MM.1S (cell line): ENCODE results near the gene LTBP1.

ENCODE experiments used
- DNase-seq: peaks from one replicate; pipeline ENCODE4 v3.0.0-alpha.2; 2015
- H2AFZ ChIP-seq: fragments of 300-600 bp; sonication (generic); 2 replicates; pipeline ENCODE4 v1.6.0; 2016; ENCODE audit warnings: antibody characterized with exemption, low read length
- H3F3A ChIP-seq: fragments of 300-600 bp; sonication (generic); 2 replicates; pipeline ENCODE4 v1.6.1; 2016; ENCODE audit warnings: mild to moderate bottlenecking, antibody characterized with exemption, low read length, moderate library complexity, mixed read lengths; ENCODE audit not compliant: insufficient read depth
- H3K27ac ChIP-seq: fragments of 300-600 bp; sonication (generic); 2 replicates; pipeline ENCODE4 v1.5.1; 2016; ENCODE audit warnings: mild to moderate bottlenecking, low read length
- H3K27me3 ChIP-seq: fragments of 300-600 bp; sonication (generic); replicated peaks from 2 replicates; pipeline ENCODE4 v1.6.0; 2016; ENCODE audit warnings: low read length; ENCODE audit not compliant: insufficient read depth
- H3K36me3 ChIP-seq: fragments of 300-600 bp; sonication (generic); replicated peaks from 2 replicates; pipeline ENCODE4 v1.6.1; 2016; ENCODE audit warnings: mild to moderate bottlenecking, low read length, mixed read lengths; ENCODE audit not compliant: insufficient read depth
- H3K4me1 ChIP-seq: fragments of 300-600 bp; sonication (generic); 2 replicates; pipeline ENCODE4 v1.6.1; 2016; ENCODE audit warnings: low read length, mixed read lengths
- H3K4me2 ChIP-seq: fragments of 300-600 bp; sonication (generic); 2 replicates; pipeline ENCODE4 v1.6.0; 2016; ENCODE audit warnings: low read depth, low read length
- H3K4me3 ChIP-seq: fragments of 300-600 bp; sonication (generic); 2 replicates; pipeline ENCODE4 v1.5.1; 2016; ENCODE audit warnings: low read length, mixed read lengths
- H3K79me2 ChIP-seq: fragments of 300-600 bp; sonication (generic); 2 replicates; pipeline ENCODE4 v1.6.1; 2016; ENCODE audit warnings: mixed run types, low read length, mixed read lengths
- H3K9ac ChIP-seq: fragments of 300-600 bp; sonication (generic); 2 replicates; pipeline ENCODE4 v1.6.1; 2016; ENCODE audit warnings: low read length, mixed read lengths
- H3K9me2 ChIP-seq: fragments of 300-600 bp; sonication (generic); replicated peaks from 2 replicates; pipeline ENCODE4 v1.6.1; 2016; ENCODE audit warnings: mild to moderate bottlenecking, low read length, mixed read lengths; ENCODE audit not compliant: insufficient read depth
- H3K9me3 ChIP-seq: fragments of 300-600 bp; sonication (generic); replicated peaks from 2 replicates; pipeline ENCODE4 v1.6.1; 2016; ENCODE audit warnings: mild to moderate bottlenecking, low read length, mixed read lengths; ENCODE audit not compliant: insufficient read depth
- H4K20me1 ChIP-seq: fragments of 300-600 bp; sonication (generic); 2 replicates; pipeline ENCODE4 v1.6.1; 2016; ENCODE audit warnings: mild to moderate bottlenecking, low read length, moderate library complexity, mixed read lengths; ENCODE audit not compliant: insufficient read depth
- EZH2 ChIP-seq: fragments of 300-600 bp; sonication (generic); optimal IDR thresholded peaks from 2 replicates; pipeline ENCODE3; 2017; ENCODE audit warnings: low read depth, mild to moderate bottlenecking, antibody characterized with exemption, low read length, mixed read lengths
- EZH2phosphoT487 ChIP-seq: fragments of 300-600 bp; sonication (generic); IDR thresholded peaks from 2 replicates; pipeline ENCODE4 v1.6.1; 2018; ENCODE audit warnings: antibody characterized with exemption, low read length
- TF ChIP-seq, protein P1 (sequence below): fragments of 300-600 bp; sonication (generic); IDR thresholded peaks from 2 replicates; pipeline ENCODE4 v1.5.1; 2016; ENCODE audit warnings: antibody characterized with exemption, low read length, mixed read lengths

The LTBP1 gene

DNA sequence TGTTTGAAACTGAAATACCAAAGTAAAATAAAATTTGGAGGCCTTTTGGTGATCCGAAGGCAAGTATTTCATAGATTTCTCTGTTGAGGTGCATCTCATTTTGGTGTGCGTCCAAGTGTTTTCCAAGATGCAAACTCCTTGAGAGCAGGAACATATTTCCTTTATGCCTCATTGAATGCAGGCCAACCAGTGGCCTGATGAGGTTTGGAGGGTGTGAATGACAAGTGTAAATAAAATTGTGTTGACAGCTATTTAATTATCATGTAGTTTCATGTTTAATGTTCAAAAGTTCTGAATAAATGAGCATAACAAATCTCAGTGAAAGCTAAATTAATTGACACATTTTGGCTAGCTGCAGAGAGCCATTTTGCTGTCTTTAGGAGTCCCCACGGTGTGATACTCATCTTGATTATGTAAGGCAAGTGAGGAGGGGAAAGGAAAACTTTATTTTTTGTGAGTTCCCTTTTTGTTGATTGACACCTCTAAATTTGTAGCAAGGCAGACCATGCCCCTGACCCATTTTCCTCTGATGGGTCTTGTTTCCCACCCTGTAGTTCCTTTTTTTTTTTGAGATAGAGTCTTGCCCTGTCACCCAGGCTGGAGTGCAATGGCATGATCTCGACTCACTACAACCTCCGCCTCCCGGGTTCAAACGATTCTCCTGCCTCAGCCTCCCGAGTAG is 6.3 kb upstream of the LTBP1 start:
- H3K27ac ChIP-seq, result no peak overlapping the region
- DNase-seq, result no peak

DNA sequence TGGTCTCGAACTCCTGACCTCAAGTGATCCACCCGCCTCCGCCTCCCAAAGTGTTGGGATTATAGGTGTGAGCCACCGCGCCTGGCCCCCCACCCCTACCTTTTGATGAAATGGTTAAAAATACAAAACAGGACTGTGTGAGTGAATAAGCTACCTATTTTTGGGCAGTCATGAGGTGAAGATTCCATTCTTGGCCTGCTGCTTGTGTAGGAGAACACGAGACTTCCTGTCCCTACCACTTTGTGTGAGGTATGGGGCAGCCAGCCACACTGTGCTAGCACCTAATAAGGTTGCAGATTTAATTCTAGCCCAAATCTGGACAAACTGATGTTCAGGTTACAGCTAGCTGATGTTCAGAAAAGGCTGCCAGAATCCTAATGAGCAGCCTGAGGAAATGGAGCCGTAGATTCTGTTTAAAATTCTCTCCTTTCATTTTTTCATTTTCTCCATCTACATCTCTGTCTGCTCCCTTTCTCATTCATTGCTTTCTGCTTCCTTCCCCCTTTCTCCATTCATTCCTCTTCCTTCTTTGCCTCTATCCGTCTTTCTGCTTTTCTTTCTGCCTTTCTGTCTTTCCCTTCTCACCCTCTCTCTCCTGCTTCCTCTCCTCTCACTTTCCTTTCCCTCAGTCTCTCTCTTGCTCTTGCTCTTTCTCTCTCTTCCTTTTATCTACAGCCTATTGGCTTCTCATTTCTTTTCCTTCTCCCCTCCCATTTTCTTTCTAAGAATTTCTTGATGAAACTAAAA is 4.6 kb upstream of the LTBP1 start:
- Histone ChIP-seq H3K79me2 (no peaks in the 10 kb centered on the region), H3F3A (no peaks in the 10 kb centered on the region), H3K36me3 (no peaks in the 10 kb centered on the region), H3K9ac (no peak overlapping the region), H4K20me1 (no peaks in the 10 kb centered on the region), H3K27ac (no peak overlapping the region), H3K4me1 (peaks cover 13% of the 10 kb centered on the region), H3K4me2 (peak overlapping the region; percentile 31; the same call in 1 of the 2 replicates), H3K9me3 (no peaks in the 10 kb centered on the region), H3K9me2 (no peaks in the 10 kb centered on the region), H3K27me3 (no peaks in the 10 kb centered on the region), H2AFZ (0 out of 2 replicates have a peak overlapping the region, but pooled peaks have one; percentile 25), H3K4me3 (no peak overlapping the region)
- TF ChIP-seq EZH2 (no peak), EZH2phosphoT487 (no peak)
- TF ChIP-seq, protein P1, sequence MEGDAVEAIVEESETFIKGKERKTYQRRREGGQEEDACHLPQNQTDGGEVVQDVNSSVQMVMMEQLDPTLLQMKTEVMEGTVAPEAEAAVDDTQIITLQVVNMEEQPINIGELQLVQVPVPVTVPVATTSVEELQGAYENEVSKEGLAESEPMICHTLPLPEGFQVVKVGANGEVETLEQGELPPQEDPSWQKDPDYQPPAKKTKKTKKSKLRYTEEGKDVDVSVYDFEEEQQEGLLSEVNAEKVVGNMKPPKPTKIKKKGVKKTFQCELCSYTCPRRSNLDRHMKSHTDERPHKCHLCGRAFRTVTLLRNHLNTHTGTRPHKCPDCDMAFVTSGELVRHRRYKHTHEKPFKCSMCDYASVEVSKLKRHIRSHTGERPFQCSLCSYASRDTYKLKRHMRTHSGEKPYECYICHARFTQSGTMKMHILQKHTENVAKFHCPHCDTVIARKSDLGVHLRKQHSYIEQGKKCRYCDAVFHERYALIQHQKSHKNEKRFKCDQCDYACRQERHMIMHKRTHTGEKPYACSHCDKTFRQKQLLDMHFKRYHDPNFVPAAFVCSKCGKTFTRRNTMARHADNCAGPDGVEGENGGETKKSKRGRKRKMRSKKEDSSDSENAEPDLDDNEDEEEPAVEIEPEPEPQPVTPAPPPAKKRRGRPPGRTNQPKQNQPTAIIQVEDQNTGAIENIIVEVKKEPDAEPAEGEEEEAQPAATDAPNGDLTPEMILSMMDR, result no peak
- DNase-seq, result no peak

More for the DNA sequence above, 6.3 kb upstream of the LTBP1 start:
- no peak overlapping the region for H3K4me2 ChIP-seq
- no peak overlapping the region for H2AFZ ChIP-seq
- H3K9ac ChIP-seq, result no peak overlapping the region
- H3K79me2 ChIP-seq, result no peaks in the 10 kb centered on the region
- no peaks in the 10 kb centered on the region for H3K36me3 ChIP-seq
- TF ChIP-seq, protein P1, result no peak
- TF ChIP-seq EZH2phosphoT487 (no peak), EZH2 (no peak)
- H3K27me3 ChIP-seq, result no peaks in the 10 kb centered on the region
- H3K4me1 ChIP-seq, result peaks cover 13% of the 10 kb centered on the region
- H4K20me1 ChIP-seq, result no peaks in the 10 kb centered on the region
- H3F3A ChIP-seq, result no peaks in the 10 kb centered on the region
- H3K9me3 ChIP-seq, result no peaks in the 10 kb centered on the region
- H3K4me3 ChIP-seq, result no peak overlapping the region
- no peaks in the 10 kb centered on the region for H3K9me2 ChIP-seq

DNA sequence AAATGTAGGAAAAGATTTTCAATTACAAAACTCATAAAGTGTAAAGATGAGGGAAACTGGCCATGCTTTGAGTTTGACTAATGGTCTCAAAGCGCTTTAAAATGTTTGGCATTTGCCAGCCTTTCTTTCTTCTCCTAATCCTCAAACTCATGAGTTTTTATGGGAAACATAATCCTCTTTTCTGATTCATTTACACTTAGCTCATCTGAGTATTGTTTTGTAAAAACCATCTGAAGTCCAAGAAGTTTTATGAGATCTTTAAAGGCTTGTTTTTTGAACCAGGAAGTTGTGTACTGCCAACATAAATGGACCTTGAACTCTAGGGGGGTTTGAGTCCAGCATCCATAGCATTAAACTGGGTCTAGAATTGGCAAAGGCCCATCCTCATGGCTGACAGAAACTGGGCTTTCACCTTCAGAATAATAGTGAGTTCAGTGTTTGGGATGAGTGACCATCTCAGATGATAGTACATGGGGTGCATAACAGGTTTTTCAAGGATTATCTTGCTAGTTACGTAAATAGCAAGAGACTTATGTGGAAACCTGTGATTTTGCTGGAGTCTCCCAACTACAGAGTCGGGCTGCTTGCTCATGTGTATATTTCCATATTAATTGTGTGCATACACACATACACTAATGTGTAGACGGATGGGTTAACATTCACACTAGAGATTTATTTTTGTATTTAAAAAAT is 3.8 kb upstream of the LTBP1 start:
- no peak for TF ChIP-seq EZH2phosphoT487
- TF ChIP-seq EZH2, result no peak
- TF ChIP-seq, protein P1, result no peak
- H3K27me3 ChIP-seq, result no peaks in the 10 kb centered on the region
- no peak overlapping the region for H3K4me2 ChIP-seq
- no peak overlapping the region for H3K9ac ChIP-seq
- H2AFZ ChIP-seq, result no peak overlapping the region
- H3K9me2 ChIP-seq, result no peaks in the 10 kb centered on the region
- peaks cover 13% of the 10 kb centered on the region for H3K4me1 ChIP-seq
- no peaks in the 10 kb centered on the region for H3K9me3 ChIP-seq
- H3K36me3 ChIP-seq, result no peaks in the 10 kb centered on the region
- no peak for DNase-seq
- no peak overlapping the region for H3K4me3 ChIP-seq
- no peak overlapping the region for H3K27ac ChIP-seq
- H3F3A ChIP-seq, result no peaks in the 10 kb centered on the region
- no peaks in the 10 kb centered on the region for H4K20me1 ChIP-seq
- no peaks in the 10 kb centered on the region for H3K79me2 ChIP-seq
